OCI-LY1 (cell line): ENCODE results near the gene APLP2.

Source experiments
- CTCF ChIP-seq: fragments of 200-600 bp; sonication (generic), shearing (Covaris generic); IDR thresholded peaks from 2 replicates; pipeline ENCODE4 v1.5.1; 2017; ENCODE audit warnings: mild to moderate bottlenecking, antibody characterized with exemption, low read length, moderate library complexity, mixed read lengths
- EZH2 ChIP-seq: fragments of 200-600 bp; sonication (generic), shearing (Covaris generic); IDR thresholded peaks from 2 replicates; pipeline ENCODE4 v1.8.0; 2017; ENCODE audit warnings: borderline replicate concordance, mixed run types, mild to moderate bottlenecking, antibody characterized with exemption, low read length, moderate library complexity, mixed read lengths

DNA sequence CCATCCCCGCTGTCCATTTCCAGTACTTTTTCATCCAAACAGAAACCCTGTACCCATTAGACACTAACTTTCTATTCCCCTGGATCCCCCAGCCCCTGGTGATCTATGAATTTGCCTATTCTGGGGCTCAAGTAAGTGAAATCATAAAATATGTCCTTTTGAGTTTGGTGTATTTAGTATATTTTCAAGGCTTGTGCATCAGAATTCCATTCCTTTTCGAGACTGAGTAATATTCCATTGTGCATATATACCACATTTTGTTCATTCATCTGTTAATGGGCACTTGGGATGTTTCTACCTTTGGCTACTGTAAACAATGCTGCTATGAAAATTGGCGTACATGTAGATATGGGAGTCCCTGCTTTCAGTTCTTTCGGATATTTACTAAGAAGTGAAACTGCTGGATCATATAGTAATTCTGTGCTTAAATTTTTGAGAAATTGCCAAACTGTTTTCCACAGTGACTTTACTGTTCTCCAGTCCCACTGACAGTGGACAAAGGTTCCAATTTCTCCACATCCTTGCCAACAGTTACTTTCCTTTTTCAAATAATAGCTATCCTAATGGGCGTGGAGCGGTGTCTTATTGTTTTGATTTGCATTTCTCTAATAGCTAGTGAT is 16.1 kb downstream of the APLP2 start:
- TF ChIP-seq CTCF (no peak), EZH2 (no peak)
